K562 (cell line): Measurements from ENCODE around the gene TUBA4B. TPM values are rescaled to one million over a fixed set of nuclear protein-coding genes. Genes with fewer than 3 reads are reported as not detected.
A peak's percentile ranks its signal among the peaks of the same experiment; 100 is the strongest.

Experiments used
- MGA ChIP-seq: fragments of 450-650 bp; IDR thresholded peaks from 2 replicates; pipeline ENCODE4 v1.6.1; 2016; ENCODE audit warnings: mild to moderate bottlenecking, moderate library complexity
- ZBTB11 ChIP-seq, 3 experiments: fragments of 200-800 bp in 1 of 3; fragments of 250-450 bp in 1 of 3; fragments of 450-650 bp in 1 of 3; sonication (Bioruptor Pico) in 1 of 3; sonication (Bioruptor generic) in 1 of 3; formaldehyde crosslinking in 1 of 3; IDR thresholded peaks; 2 replicates each; pipeline versions ENCODE4 v1.6.1 to v1.8.0; 2016 to 2022; ENCODE audit warnings: mild to moderate bottlenecking in 2 of 3, missing genetic modification characterization in 2 of 3, missing compliant biosample characterization in 1 of 3, moderate library complexity in 1 of 3
- polyA plus RNA-seq, 8 experiments: library from polyadenylated mRNA; depleted of rRNA in 4 of 8; stranded (reverse) in 5 of 8; unstranded in 3 of 8; fragments of >200 nt; fragmentation: Nextera tagmentation in 2 of 8; fragmentation: Illumina TruSeq in 1 of 8; extraction: Ambion mirVana in 2 of 8; extraction: Trizol in 1 of 8; gene quantifications; 2 replicates each; pipeline versions ENCODE4 v1.2.1 to v1.2.3, GENCODE V29; 2011 to 2014; ENCODE audit warnings: inconsistent platforms in 1 of 8, missing spikeins in 1 of 8
- total RNA-seq, 7 experiments: library from RNA; depleted of rRNA in 6 of 7; stranded (reverse); fragments of >200 nt in 6 of 7; fragmentation: Illumina TruSeq in 2 of 7; extraction: Trizol in 2 of 7; gene quantifications; 2 replicates each; pipeline versions ENCODE4 v1.2.1 to v1.2.3, GENCODE V29; 2011 to 2021; ENCODE audit warnings: low replicate concordance in 1 of 7
- TF ChIP-seq, protein P1 (sequence below): fragments of 450-650 bp; IDR thresholded peaks from 2 replicates; pipeline ENCODE4 v1.6.1; 2016
- TF ChIP-seq, protein P2 (sequence below): fragments of 450-650 bp; IDR thresholded peaks from one replicate; pipeline ENCODE4 v1.6.1; 2018; ENCODE audit warnings: mild to moderate bottlenecking, moderate library complexity; ENCODE audit not compliant: partially characterized antibody

TUBA4B gene
- total and polyA plus RNA-seq, 9 of the 15 experiments (the other 6 are each of a cell fraction or from before 2014, with no cell fraction given): 0.04 TPM; not detected in 8

GRCh38 chr2:219286436-219287115 lies 33.5 kb downstream of the TUBA4B start (continued):
- TF ChIP-seq MGA (no peak), ZBTB11 (CRISPR knock-in tag; IDR thresholded peaks at IDR 0.05) (0 out of 6 replicates have a peak, but pooled peaks of 1 of the 3 experiments have one; percentile 20)
- TF ChIP-seq, protein P1, sequence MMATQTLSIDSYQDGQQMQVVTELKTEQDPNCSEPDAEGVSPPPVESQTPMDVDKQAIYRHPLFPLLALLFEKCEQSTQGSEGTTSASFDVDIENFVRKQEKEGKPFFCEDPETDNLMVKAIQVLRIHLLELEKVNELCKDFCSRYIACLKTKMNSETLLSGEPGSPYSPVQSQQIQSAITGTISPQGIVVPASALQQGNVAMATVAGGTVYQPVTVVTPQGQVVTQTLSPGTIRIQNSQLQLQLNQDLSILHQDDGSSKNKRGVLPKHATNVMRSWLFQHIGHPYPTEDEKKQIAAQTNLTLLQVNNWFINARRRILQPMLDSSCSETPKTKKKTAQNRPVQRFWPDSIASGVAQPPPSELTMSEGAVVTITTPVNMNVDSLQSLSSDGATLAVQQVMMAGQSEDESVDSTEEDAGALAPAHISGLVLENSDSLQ: 0 out of 2 replicates have a peak, but pooled peaks have one; percentile 0
- TF ChIP-seq, protein P2, sequence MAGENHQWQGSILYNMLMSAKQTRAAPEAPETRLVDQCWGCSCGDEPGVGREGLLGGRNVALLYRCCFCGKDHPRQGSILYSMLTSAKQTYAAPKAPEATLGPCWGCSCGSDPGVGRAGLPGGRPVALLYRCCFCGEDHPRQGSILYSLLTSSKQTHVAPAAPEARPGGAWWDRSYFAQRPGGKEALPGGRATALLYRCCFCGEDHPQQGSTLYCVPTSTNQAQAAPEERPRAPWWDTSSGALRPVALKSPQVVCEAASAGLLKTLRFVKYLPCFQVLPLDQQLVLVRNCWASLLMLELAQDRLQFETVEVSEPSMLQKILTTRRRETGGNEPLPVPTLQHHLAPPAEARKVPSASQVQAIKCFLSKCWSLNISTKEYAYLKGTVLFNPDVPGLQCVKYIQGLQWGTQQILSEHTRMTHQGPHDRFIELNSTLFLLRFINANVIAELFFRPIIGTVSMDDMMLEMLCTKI: no peak
